Liver (tissue), 9 donors: ENCODE measurements around the gene ROR1. TPM values are rescaled to one million over a fixed set of nuclear protein-coding genes. Genes with fewer than 3 reads are reported as not detected.

ENCODE experiments used
- DNase-seq: peaks from one replicate; pipeline ENCODE4 v3.0.0-alpha.2; 2017; ENCODE audit warnings: low spot score
- H3K27ac ChIP-seq, 2 donors: one replicate each; pipeline ENCODE4 v1.7.0; 2013; ENCODE audit warnings: inconsistent platforms in 2 of 2, low read length in 2 of 2, control low read depth in 1 of 2, low read depth in 1 of 2, mild to moderate bottlenecking in 1 of 2
- H3K27me3 ChIP-seq, 4 donors: one replicate each; pipeline versions ENCODE4 v1.6.1 to v1.7.0; 2013; ENCODE audit warnings: low read length in 3 of 4, inconsistent platforms in 1 of 4, mild to moderate bottlenecking in 1 of 4, moderate library complexity in 1 of 4; ENCODE audit not compliant: control insufficient read depth in 4 of 4, insufficient read depth in 4 of 4
- H3K36me3 ChIP-seq, 4 donors: one replicate each; pipeline versions ENCODE4 v1.6.1 to v1.7.0; 2013; ENCODE audit warnings: low read length in 3 of 4, mild to moderate bottlenecking in 3 of 4, low read depth in 1 of 4, moderate library complexity in 1 of 4; ENCODE audit not compliant: control insufficient read depth in 4 of 4, insufficient read depth in 3 of 4
- H3K4me1 ChIP-seq, 4 donors: one replicate each; pipeline versions ENCODE4 v1.6.1 to v1.7.0; 2013; ENCODE audit warnings: low read length in 3 of 4, mild to moderate bottlenecking in 3 of 4, moderate library complexity in 1 of 4; ENCODE audit not compliant: control insufficient read depth in 4 of 4, insufficient read depth in 4 of 4
- H3K4me3 ChIP-seq, 3 donors: one replicate each; pipeline versions ENCODE4 v1.6.1 to v1.7.0; 2013; ENCODE audit warnings: low read length in 3 of 3, control low read depth in 1 of 3, low read depth in 1 of 3, mild to moderate bottlenecking in 1 of 3
- H3K9ac ChIP-seq, 2 donors: one replicate each; pipeline ENCODE4 v1.7.0; 2013; ENCODE audit warnings: low read length in 2 of 2, mild to moderate bottlenecking in 2 of 2, moderate library complexity in 2 of 2, control low read depth in 1 of 2, low read depth in 1 of 2
- H3K9me3 ChIP-seq, 4 donors: one replicate each; pipeline versions ENCODE4 v1.6.1 to v1.7.0; 2013; ENCODE audit warnings: low read length in 3 of 4; ENCODE audit not compliant: control insufficient read depth in 4 of 4
- ATF3 ChIP-seq: IDR thresholded peaks from 2 replicates; pipeline ENCODE4 v1.6.1; 2016; ENCODE audit warnings: antibody characterized with exemption
- CTCF ChIP-seq: fragments of 150-350 bp; IDR thresholded peaks from 2 replicates; pipeline ENCODE4 v1.5.1; 2017; ENCODE audit warnings: improper control_type of control experiment, low read depth, low read length; ENCODE audit not compliant: missing input control
- EGR1 ChIP-seq, 2 donors: IDR thresholded peaks; 2 replicates each; pipeline ENCODE4 v1.6.1; 2016 to 2018; ENCODE audit warnings: antibody characterized with exemption in 2 of 2, low read depth in 2 of 2
- FOXA1 ChIP-seq: IDR thresholded peaks from 2 replicates; pipeline ENCODE4 v1.6.1; 2016; ENCODE audit warnings: antibody characterized with exemption
- FOXA2 ChIP-seq: IDR thresholded peaks from 2 replicates; pipeline ENCODE4 v1.6.1; 2016; ENCODE audit warnings: antibody characterized with exemption
- GABPA ChIP-seq, 2 donors: IDR thresholded peaks in 1 of 2; conservative IDR thresholded peaks in 1 of 2; 2 replicates each; pipeline ENCODE4 v1.6.1; 2016; ENCODE audit warnings: antibody characterized with exemption in 2 of 2, mild to moderate bottlenecking in 1 of 2, moderate library complexity in 1 of 2
- HNF4A ChIP-seq, 2 donors: conservative IDR thresholded peaks; 2 replicates each; pipeline ENCODE4 v1.6.1; 2016; ENCODE audit warnings: antibody characterized with exemption in 2 of 2, mild to moderate bottlenecking in 2 of 2
- HNF4G ChIP-seq: IDR thresholded peaks from 2 replicates; pipeline ENCODE4 v1.6.1; 2016; ENCODE audit warnings: antibody characterized with exemption
- MAX ChIP-seq: IDR thresholded peaks from 2 replicates; pipeline ENCODE4 v1.6.1; 2016; ENCODE audit warnings: antibody characterized with exemption
- NR2F2 ChIP-seq: IDR thresholded peaks from 2 replicates; pipeline ENCODE4 v1.6.1; 2016; ENCODE audit warnings: antibody characterized with exemption
- RAD21 ChIP-seq, 2 donors: IDR thresholded peaks; 2 replicates each; pipeline ENCODE4 v1.6.1; 2016; ENCODE audit warnings: antibody characterized with exemption in 2 of 2, mild to moderate bottlenecking in 2 of 2
- REST ChIP-seq: IDR thresholded peaks from 2 replicates; pipeline ENCODE4 v1.6.1; 2016; ENCODE audit warnings: antibody characterized with exemption, mild to moderate bottlenecking
- RXRA ChIP-seq, 2 donors: IDR thresholded peaks; 2 replicates each; pipeline ENCODE4 v1.6.1; 2017 to 2018; ENCODE audit warnings: antibody characterized with exemption in 2 of 2, mild to moderate bottlenecking in 1 of 2
- TAF1 ChIP-seq: conservative IDR thresholded peaks from 2 replicates; pipeline ENCODE4 v1.6.1; 2016; ENCODE audit warnings: antibody characterized with exemption, mild to moderate bottlenecking
- YY1 ChIP-seq: IDR thresholded peaks from 2 replicates; pipeline ENCODE4 v1.6.1; 2016; ENCODE audit warnings: antibody characterized with exemption, mild to moderate bottlenecking
- ZBTB33 ChIP-seq: IDR thresholded peaks from 2 replicates; pipeline ENCODE4 v1.6.1; 2016; ENCODE audit warnings: antibody characterized with exemption
- WGBS: extraction: QIAGEN DNeasy Blood & Tissue Kit; methylation state at CpG from one replicate; pipeline ENCODE4 v1.1.7; 2013; 5-methylcytosine and 5-hydroxymethylcytosine counted together
- polyA plus RNA-seq, 2 donors: library from polyadenylated mRNA; stranded (reverse) in 1 of 2; unstranded in 1 of 2; fragments of 200-250 nt in 1 of 2; fragments of >200 nt in 1 of 2; fragmentation: Nextera tagmentation in 1 of 2; extraction: Ambion mirVana in 1 of 2; gene quantifications; one replicate each; pipeline versions ENCODE4 v1.2.1 to v1.2.3, GENCODE V29; 2013 to 2015
- total RNA-seq, 2 donors: library from RNA; depleted of rRNA; stranded (reverse); fragments of >200 nt; gene quantifications; one replicate each; pipeline ENCODE4 v1.2.3, GENCODE V29; 2014
- donor health status: healthy.
- donor health status: healthy.
- donor health status: healthy.
- donor health status: healthy.
- donor health status: healthy.

ROR1 gene
- total and polyA plus RNA-seq, 4 donors, result 0.15 to 0.98 (median 0.37) TPM

GRCh38 chr1:64209221-64209620, 435.4 kb downstream of the ROR1 start:
- no peaks in the 10 kb centered on the region for H3K36me3 ChIP-seq
- no peak for DNase-seq
- H3K27me3 ChIP-seq, result peaks cover 0 to 4% (median 0%) of the 10 kb centered on the region in 4 donors
- no peak overlapping the region for H3K9ac ChIP-seq
- H3K9me3 ChIP-seq, result no peaks in the 10 kb centered on the region
- no peaks in the 10 kb centered on the region for H3K4me1 ChIP-seq
- no peak overlapping the region for H3K27ac ChIP-seq
- WGBS, result 81% methylated on average over 2 of the region's 2 CpGs
- no peak for TF ChIP-seq YY1
- TF ChIP-seq EGR1 (IDR thresholded peaks at IDR 0.05; ENCODE audit: low read depth in 2 of 2), result no peak
- no peak for TF ChIP-seq GABPA (IDR thresholded peaks at IDR 0.05 in 1 of 2, conservative IDR thresholded peaks at IDR 0.05 in 1 of 2)
- TF ChIP-seq MAX, result no peak
- TF ChIP-seq TAF1, result no peak
- TF ChIP-seq REST, result no peak
- TF ChIP-seq HNF4G, result no peak
- TF ChIP-seq RXRA (IDR thresholded peaks at IDR 0.05), result no peak
- no peak for TF ChIP-seq CTCF
- no peak for TF ChIP-seq HNF4A (conservative IDR thresholded peaks at IDR 0.05)
- TF ChIP-seq RAD21 (IDR thresholded peaks at IDR 0.05), result no peak
- no peak overlapping the region for H3K4me3 ChIP-seq

- Histone ChIP-seq H3K4me1 (no peaks in the 10 kb centered on the region), H3K4me3 (no peak overlapping the region), H3K27ac (no peak overlapping the region), H3K36me3 (no peaks in the 10 kb centered on the region), H3K9ac (no peak overlapping the region), H3K27me3 (peaks cover 0 to 4% (median 0%) of the 10 kb centered on the region in 4 donors), H3K9me3 (no peaks in the 10 kb centered on the region)
- no peak for DNase-seq
- TF ChIP-seq TAF1 (no peak), GABPA (IDR thresholded peaks at IDR 0.05 in 1 of 2, conservative IDR thresholded peaks at IDR 0.05 in 1 of 2) (no peak), REST (no peak), ATF3 (no peak), NR2F2 (no peak), FOXA1 (no peak), RXRA (IDR thresholded peaks at IDR 0.05) (no peak), EGR1 (IDR thresholded peaks at IDR 0.05; ENCODE audit: low read depth in 2 of 2) (no peak), ZBTB33 (no peak), MAX (no peak), HNF4G (no peak), FOXA2 (no peak)
These were observed 438.2 kb downstream of the ROR1 start for GRCh38 chr1:64212031-64212430.
